Left ventricle myocardium inferior (tissue), 1 donor: Measurements from ENCODE around the gene FRMD1. TPM values are rescaled to one million over a fixed set of nuclear protein-coding genes. Genes with fewer than 3 reads are reported as not detected.
"Not testable (repeated sequence)": the region's sequence is repeated elsewhere in the genome, so short reads cannot be mapped to it uniquely, and the experiment has no call there.

Source experiments
- DNase-seq: peaks from one replicate; pipeline ENCODE4 v3.0.0-alpha.2; 2020
- H3K27ac ChIP-seq: fragments of 200-600 bp; replicated peaks from 2 replicates; pipeline ENCODE4 v1.8.0; 2021
- H3K27me3 ChIP-seq: fragments of 200-600 bp; 2 replicates; pipeline ENCODE4 v1.8.0; 2021; ENCODE audit warnings: low read depth
- H3K36me3 ChIP-seq: fragments of 200-600 bp; 2 replicates; pipeline ENCODE4 v1.8.0; 2021
- H3K4me1 ChIP-seq: fragments of 200-600 bp; 2 replicates; pipeline ENCODE4 v1.8.0; 2021
- H3K4me3 ChIP-seq: fragments of 200-600 bp; 2 replicates; pipeline ENCODE4 v1.8.0; 2021; ENCODE audit warnings: mild to moderate bottlenecking, moderate library complexity
- H3K9me3 ChIP-seq: fragments of 200-600 bp; replicated peaks from 2 replicates; pipeline ENCODE4 v1.8.0; 2021
- CTCF ChIP-seq: fragments of 200-600 bp; IDR thresholded peaks from 2 replicates; pipeline ENCODE4 v1.8.0; 2021; ENCODE audit warnings: antibody characterized with exemption, mild to moderate bottlenecking, borderline replicate concordance
- intact Hi-C: fragments of 100-400 bp; cut with micrococcal nuclease; formaldehyde crosslinking; loops from one replicate; pipeline ENCODE4 v1.11.0; 2022
- total RNA-seq: library from RNA; stranded (reverse); fragmentation: NEBNext Ultra II Directional; extraction: Animal tissue kit (Norgen Biotek cat#: 25700); gene quantifications from one replicate; pipeline ENCODE4 v1.2.1, GENCODE V29; 2021
- donor health status: DM: no; HTN: yes; CAD: no; lungs with severe emphysema.

Gene FRMD1
- total RNA-seq, 1 donor from 2014 or later: 0.16 TPM

- intact Hi-C loops: no loop called here
- Histone ChIP-seq H3K27me3 (no peaks in the 10 kb centered on the region), H3K4me3 (no peak overlapping the region), H3K4me1 (peaks cover 19% of the 10 kb centered on the region), H3K9me3 (no peaks in the 10 kb centered on the region), H3K27ac (no peak overlapping the region), H3K36me3 (no peaks in the 10 kb centered on the region)
- no peak for TF ChIP-seq CTCF
- DNase-seq: no peak
These were observed 4.5 kb upstream of the FRMD1 start for GRCh38 chr6:168083514-168083885.

GRCh38 chr6:168082860-168083513, 4.0 kb upstream of the FRMD1 start:
- Histone ChIP-seq H3K27ac (no peak overlapping the region), H3K4me1 (peaks cover 14% of the 10 kb centered on the region), H3K36me3 (no peaks in the 10 kb centered on the region), H3K9me3 (no peaks in the 10 kb centered on the region), H3K27me3 (no peaks in the 10 kb centered on the region), H3K4me3 (no peak overlapping the region)
- no peak for TF ChIP-seq CTCF
- DNase-seq: no peak
- intact Hi-C loops: no loop called here

- no peaks in the 10 kb centered on the region for H3K27me3 ChIP-seq
- H3K4me1 ChIP-seq: peaks cover 11% of the 10 kb centered on the region
- intact Hi-C loops: no loop called here
- no peak overlapping the region for H3K4me3 ChIP-seq
- no peaks in the 10 kb centered on the region for H3K9me3 ChIP-seq
- H3K27ac ChIP-seq: no peak overlapping the region
- no peak for TF ChIP-seq CTCF
- H3K36me3 ChIP-seq: no peaks in the 10 kb centered on the region
- DNase-seq: no peak
These were observed 3.0 kb upstream of the FRMD1 start for GRCh38 chr6:168081858-168082546.

GRCh38 chr6:168080393-168081077, 1.5 kb upstream of the FRMD1 start:
- TF ChIP-seq CTCF: no peak
- no peaks in the 10 kb centered on the region for H3K9me3 ChIP-seq
- H3K27ac ChIP-seq: no peak overlapping the region
- H3K27me3 ChIP-seq: no peaks in the 10 kb centered on the region
- H3K36me3 ChIP-seq: no peaks in the 10 kb centered on the region
- peaks cover 11% of the 10 kb centered on the region for H3K4me1 ChIP-seq
- no peak for DNase-seq
- intact Hi-C loops: no loop called here
- no peak overlapping the region for H3K4me3 ChIP-seq

GRCh38 chr6:168078175-168078942, 653 bp downstream of the FRMD1 start:
- H3K36me3 ChIP-seq: no peaks in the 10 kb centered on the region
- no peak for DNase-seq
- intact Hi-C loops: no loop called here
- H3K4me1 ChIP-seq: peaks cover 11% of the 10 kb centered on the region
- no peak overlapping the region for H3K4me3 ChIP-seq
- no peak overlapping the region for H3K27ac ChIP-seq
- no peaks in the 10 kb centered on the region for H3K9me3 ChIP-seq
- no peaks in the 10 kb centered on the region for H3K27me3 ChIP-seq
- TF ChIP-seq CTCF: no peak

GRCh38 chr6:168077401-168077800, 1.6 kb downstream of the FRMD1 start:
- H3K4me1 ChIP-seq: peaks cover 11% of the 10 kb centered on the region
- H3K27me3 ChIP-seq, H3K27ac ChIP-seq, intact Hi-C loops, DNase-seq, H3K4me3 ChIP-seq, H3K36me3 ChIP-seq, H3K9me3 ChIP-seq: not testable (repeated sequence)
